HepG2 (cell line): ENCODE results near the gene EVA1A. TPM values are rescaled to one million over a fixed set of nuclear protein-coding genes. Genes with fewer than 3 reads are reported as not detected.

ENCODE experiments used
- HNRNPUL1 ChIP-seq: fragments of 200-400 bp; formaldehyde crosslinking; IDR thresholded peaks from 2 replicates; pipeline ENCODE4 v1.6.1; 2017; ENCODE audit warnings: low read depth, mild to moderate bottlenecking, low read length, moderate library complexity
- JARID2 ChIP-seq: sonication (generic); formaldehyde crosslinking; IDR thresholded peaks from 2 replicates; pipeline ENCODE4 v1.8.1; 2023; ENCODE audit warnings: missing genetic modification reagents, inconsistent platforms; ENCODE audit not compliant: insufficient replicate concordance
- NFIB ChIP-seq: sonication (generic); formaldehyde crosslinking; IDR thresholded peaks from 2 replicates; pipeline ENCODE4 v1.9.0; 2021; ENCODE audit warnings: missing genetic modification reagents, mild to moderate bottlenecking, borderline replicate concordance
- ZFY ChIP-seq: sonication (generic); formaldehyde crosslinking; IDR thresholded peaks from 2 replicates; pipeline ENCODE4 v1.4.0; 2020; ENCODE audit warnings: missing genetic modification reagents
- ZMAT3 ChIP-seq: sonication (generic); formaldehyde crosslinking; conservative IDR thresholded peaks from 2 replicates; pipeline ENCODE4 v1.7.0; 2021; ENCODE audit warnings: missing genetic modification reagents
- ZNF274 ChIP-seq: sonication (generic); formaldehyde crosslinking; IDR thresholded peaks from 2 replicates; pipeline ENCODE4 v1.5.1; 2020; ENCODE audit warnings: mild to moderate bottlenecking, missing genetic modification reagents
- ZNF496 ChIP-seq: sonication (generic); formaldehyde crosslinking; IDR thresholded peaks from 2 replicates; pipeline ENCODE4 v1.8.1; 2023; ENCODE audit warnings: mild to moderate bottlenecking, moderate library complexity, missing genetic modification reagents; ENCODE audit not compliant: insufficient replicate concordance
- ZNF75D ChIP-seq: sonication (generic); formaldehyde crosslinking; IDR thresholded peaks from 2 replicates; pipeline ENCODE4 v1.8.1; 2023; ENCODE audit warnings: missing genetic modification reagents, mild to moderate bottlenecking, borderline replicate concordance
- polyA plus RNA-seq, 8 experiments: library from polyadenylated mRNA; depleted of rRNA in 3 of 8; stranded (reverse) in 7 of 8; unstranded in 1 of 8; fragments of >200 nt; fragmentation: Illumina TruSeq in 4 of 8; extraction: Trizol in 4 of 8; gene quantifications; 2 replicates each; pipeline versions ENCODE4 v1.2.1 to v1.2.3, GENCODE V29; 2011 to 2016; ENCODE audit warnings: low read depth in 4 of 8, missing spikeins in 1 of 8, mixed read lengths in 1 of 8; ENCODE audit not compliant: insufficient read depth in 1 of 8
- total RNA-seq, 5 experiments: library from RNA; depleted of rRNA; stranded (reverse); fragments of >200 nt; fragmentation: Illumina TruSeq; extraction: Trizol; gene quantifications; 2 replicates each; pipeline ENCODE4 v1.2.3, GENCODE V29; 2016; ENCODE audit warnings: low read depth in 1 of 5
- TF ChIP-seq, protein P1 (sequence below): sonication (generic); formaldehyde crosslinking; IDR thresholded peaks from 2 replicates; pipeline ENCODE4 v1.8.0; 2022; ENCODE audit warnings: missing genetic modification reagents, mild to moderate bottlenecking, borderline replicate concordance
- TF ChIP-seq, protein P2 (sequence below): sonication (generic); formaldehyde crosslinking; IDR thresholded peaks from 2 replicates; pipeline ENCODE4 v1.4.0; 2020; ENCODE audit warnings: mild to moderate bottlenecking, missing genetic modification reagents
- TF ChIP-seq, protein P3 (sequence below): sonication (generic); formaldehyde crosslinking; IDR thresholded peaks from 2 replicates; pipeline ENCODE4 v1.4.0; 2020; ENCODE audit warnings: missing genetic modification reagents, borderline replicate concordance
- TF ChIP-seq, protein P4 (sequence below): sonication (generic); formaldehyde crosslinking; IDR thresholded peaks from 2 replicates; pipeline ENCODE4 v1.5.0; 2020; ENCODE audit warnings: mild to moderate bottlenecking, missing genetic modification reagents, borderline replicate concordance
- TF ChIP-seq, protein P5 (sequence below): sonication (generic); formaldehyde crosslinking; IDR thresholded peaks from 2 replicates; pipeline ENCODE4 v1.4.0; 2020; ENCODE audit warnings: missing genetic modification reagents

EVA1A gene
- total and polyA plus RNA-seq, 2 of the 13 experiments (the other 11 are each of a cell fraction or from before 2014, with no cell fraction given): 57.5 to 57.8 TPM

DNA sequence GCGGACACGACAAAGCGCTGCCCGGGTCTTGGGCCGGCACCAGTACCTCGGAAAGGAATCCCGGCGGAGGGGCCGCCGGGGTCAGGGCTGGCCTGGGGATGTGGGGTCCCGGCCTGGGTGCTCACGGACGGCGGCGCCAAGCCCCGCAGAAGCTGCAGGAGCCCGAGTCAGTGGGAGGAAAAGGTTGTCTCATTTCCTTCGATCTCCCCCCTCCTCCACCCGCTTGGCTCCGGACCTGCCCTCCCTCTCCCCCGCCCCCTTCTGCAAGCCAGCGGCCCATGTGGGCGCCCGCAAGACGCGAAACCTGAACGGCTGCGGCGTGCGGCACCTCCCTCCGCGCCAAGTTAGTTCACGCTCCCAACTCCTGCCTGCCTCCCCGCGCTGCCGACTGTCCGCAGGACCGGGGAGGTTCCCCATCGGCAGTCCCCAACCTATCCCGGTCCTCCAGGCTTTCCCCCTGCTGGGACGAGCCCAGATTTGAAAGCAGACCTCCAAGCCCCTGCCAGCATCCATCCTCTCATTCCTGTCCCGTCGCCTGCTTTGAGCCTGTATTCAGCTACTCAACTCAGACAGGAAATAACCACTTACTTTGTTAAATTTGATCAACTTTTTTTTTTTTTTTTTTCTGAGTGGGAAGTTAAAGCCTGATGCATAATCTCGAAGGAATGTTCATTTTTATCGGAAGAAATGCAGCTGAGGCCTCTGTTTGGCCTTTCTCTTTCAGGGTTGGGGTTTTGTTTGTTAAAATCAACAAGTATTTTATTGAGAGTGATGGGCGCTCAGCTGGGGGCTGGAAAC lies at the start of gene EVA1A (continued):
- TF ChIP-seq, protein P1, sequence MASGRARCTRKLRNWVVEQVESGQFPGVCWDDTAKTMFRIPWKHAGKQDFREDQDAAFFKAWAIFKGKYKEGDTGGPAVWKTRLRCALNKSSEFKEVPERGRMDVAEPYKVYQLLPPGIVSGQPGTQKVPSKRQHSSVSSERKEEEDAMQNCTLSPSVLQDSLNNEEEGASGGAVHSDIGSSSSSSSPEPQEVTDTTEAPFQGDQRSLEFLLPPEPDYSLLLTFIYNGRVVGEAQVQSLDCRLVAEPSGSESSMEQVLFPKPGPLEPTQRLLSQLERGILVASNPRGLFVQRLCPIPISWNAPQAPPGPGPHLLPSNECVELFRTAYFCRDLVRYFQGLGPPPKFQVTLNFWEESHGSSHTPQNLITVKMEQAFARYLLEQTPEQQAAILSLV (CRISPR knock-in tag): peak; percentile 52; the same call in 1 of the 2 replicates
- no peak for TF ChIP-seq NFIB (CRISPR knock-in tag)
- TF ChIP-seq, protein P2, sequence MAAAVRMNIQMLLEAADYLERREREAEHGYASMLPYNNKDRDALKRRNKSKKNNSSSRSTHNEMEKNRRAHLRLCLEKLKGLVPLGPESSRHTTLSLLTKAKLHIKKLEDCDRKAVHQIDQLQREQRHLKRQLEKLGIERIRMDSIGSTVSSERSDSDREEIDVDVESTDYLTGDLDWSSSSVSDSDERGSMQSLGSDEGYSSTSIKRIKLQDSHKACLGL: peak; percentile 73
- TF ChIP-seq HNRNPUL1: no peak
- TF ChIP-seq, protein P3, sequence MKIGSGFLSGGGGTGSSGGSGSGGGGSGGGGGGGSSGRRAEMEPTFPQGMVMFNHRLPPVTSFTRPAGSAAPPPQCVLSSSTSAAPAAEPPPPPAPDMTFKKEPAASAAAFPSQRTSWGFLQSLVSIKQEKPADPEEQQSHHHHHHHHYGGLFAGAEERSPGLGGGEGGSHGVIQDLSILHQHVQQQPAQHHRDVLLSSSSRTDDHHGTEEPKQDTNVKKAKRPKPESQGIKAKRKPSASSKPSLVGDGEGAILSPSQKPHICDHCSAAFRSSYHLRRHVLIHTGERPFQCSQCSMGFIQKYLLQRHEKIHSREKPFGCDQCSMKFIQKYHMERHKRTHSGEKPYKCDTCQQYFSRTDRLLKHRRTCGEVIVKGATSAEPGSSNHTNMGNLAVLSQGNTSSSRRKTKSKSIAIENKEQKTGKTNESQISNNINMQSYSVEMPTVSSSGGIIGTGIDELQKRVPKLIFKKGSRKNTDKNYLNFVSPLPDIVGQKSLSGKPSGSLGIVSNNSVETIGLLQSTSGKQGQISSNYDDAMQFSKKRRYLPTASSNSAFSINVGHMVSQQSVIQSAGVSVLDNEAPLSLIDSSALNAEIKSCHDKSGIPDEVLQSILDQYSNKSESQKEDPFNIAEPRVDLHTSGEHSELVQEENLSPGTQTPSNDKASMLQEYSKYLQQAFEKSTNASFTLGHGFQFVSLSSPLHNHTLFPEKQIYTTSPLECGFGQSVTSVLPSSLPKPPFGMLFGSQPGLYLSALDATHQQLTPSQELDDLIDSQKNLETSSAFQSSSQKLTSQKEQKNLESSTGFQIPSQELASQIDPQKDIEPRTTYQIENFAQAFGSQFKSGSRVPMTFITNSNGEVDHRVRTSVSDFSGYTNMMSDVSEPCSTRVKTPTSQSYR: peak; percentile 81; the same call in 1 of the 2 replicates
- TF ChIP-seq, protein P4, sequence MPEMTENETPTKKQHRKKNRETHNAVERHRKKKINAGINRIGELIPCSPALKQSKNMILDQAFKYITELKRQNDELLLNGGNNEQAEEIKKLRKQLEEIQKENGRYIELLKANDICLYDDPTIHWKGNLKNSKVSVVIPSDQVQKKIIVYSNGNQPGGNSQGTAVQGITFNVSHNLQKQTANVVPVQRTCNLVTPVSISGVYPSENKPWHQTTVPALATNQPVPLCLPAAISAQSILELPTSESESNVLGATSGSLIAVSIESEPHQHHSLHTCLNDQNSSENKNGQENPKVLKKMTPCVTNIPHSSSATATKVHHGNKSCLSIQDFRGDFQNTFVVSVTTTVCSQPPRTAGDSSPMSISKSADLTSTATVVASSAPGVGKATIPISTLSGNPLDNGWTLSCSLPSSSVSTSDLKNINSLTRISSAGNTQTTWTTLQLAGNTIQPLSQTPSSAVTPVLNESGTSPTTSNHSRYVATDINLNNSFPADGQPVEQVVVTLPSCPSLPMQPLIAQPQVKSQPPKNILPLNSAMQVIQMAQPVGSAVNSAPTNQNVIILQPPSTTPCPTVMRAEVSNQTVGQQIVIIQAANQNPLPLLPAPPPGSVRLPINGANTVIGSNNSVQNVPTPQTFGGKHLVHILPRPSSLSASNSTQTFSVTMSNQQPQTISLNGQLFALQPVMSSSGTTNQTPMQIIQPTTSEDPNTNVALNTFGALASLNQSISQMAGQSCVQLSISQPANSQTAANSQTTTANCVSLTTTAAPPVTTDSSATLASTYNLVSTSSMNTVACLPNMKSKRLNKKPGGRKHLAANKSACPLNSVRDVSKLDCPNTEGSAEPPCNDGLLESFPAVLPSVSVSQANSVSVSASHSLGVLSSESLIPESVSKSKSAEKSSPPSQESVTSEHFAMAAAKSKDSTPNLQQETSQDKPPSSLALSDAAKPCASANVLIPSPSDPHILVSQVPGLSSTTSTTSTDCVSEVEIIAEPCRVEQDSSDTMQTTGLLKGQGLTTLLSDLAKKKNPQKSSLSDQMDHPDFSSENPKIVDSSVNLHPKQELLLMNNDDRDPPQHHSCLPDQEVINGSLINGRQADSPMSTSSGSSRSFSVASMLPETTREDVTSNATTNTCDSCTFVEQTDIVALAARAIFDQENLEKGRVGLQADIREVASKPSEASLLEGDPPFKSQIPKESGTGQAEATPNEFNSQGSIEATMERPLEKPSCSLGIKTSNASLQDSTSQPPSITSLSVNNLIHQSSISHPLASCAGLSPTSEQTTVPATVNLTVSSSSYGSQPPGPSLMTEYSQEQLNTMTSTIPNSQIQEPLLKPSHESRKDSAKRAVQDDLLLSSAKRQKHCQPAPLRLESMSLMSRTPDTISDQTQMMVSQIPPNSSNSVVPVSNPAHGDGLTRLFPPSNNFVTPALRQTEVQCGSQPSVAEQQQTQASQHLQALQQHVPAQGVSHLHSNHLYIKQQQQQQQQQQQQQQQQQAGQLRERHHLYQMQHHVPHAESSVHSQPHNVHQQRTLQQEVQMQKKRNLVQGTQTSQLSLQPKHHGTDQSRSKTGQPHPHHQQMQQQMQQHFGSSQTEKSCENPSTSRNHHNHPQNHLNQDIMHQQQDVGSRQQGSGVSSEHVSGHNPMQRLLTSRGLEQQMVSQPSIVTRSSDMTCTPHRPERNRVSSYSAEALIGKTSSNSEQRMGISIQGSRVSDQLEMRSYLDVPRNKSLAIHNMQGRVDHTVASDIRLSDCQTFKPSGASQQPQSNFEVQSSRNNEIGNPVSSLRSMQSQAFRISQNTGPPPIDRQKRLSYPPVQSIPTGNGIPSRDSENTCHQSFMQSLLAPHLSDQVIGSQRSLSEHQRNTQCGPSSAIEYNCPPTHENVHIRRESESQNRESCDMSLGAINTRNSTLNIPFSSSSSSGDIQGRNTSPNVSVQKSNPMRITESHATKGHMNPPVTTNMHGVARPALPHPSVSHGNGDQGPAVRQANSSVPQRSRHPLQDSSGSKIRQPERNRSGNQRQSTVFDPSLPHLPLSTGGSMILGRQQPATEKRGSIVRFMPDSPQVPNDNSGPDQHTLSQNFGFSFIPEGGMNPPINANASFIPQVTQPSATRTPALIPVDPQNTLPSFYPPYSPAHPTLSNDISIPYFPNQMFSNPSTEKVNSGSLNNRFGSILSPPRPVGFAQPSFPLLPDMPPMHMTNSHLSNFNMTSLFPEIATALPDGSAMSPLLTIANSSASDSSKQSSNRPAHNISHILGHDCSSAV (CRISPR knock-in tag): no peak
- TF ChIP-seq ZNF496 (CRISPR knock-in tag): no peak
- no peak for TF ChIP-seq JARID2 (CRISPR knock-in tag)
- peak; percentile 56 for TF ChIP-seq ZFY (CRISPR knock-in tag)
- TF ChIP-seq ZMAT3 (CRISPR knock-in tag): no peak
- TF ChIP-seq ZNF274 (CRISPR knock-in tag): no peak
- TF ChIP-seq, protein P5, sequence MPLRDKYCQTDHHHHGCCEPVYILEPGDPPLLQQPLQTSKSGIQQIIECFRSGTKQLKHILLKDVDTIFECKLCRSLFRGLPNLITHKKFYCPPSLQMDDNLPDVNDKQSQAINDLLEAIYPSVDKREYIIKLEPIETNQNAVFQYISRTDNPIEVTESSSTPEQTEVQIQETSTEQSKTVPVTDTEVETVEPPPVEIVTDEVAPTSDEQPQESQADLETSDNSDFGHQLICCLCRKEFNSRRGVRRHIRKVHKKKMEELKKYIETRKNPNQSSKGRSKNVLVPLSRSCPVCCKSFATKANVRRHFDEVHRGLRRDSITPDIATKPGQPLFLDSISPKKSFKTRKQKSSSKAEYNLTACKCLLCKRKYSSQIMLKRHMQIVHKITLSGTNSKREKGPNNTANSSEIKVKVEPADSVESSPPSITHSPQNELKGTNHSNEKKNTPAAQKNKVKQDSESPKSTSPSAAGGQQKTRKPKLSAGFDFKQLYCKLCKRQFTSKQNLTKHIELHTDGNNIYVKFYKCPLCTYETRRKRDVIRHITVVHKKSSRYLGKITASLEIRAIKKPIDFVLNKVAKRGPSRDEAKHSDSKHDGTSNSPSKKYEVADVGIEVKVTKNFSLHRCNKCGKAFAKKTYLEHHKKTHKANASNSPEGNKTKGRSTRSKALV: no peak
- no peak for TF ChIP-seq ZNF75D
